ENCODE results near the gene CD44. TPM values are rescaled to one million over a fixed set of nuclear protein-coding genes. Genes with fewer than 3 reads are reported as not detected.

Gene CD44
- total RNA-seq, 1 experiment from 2014 or later: 6.1 TPM

DNA sequence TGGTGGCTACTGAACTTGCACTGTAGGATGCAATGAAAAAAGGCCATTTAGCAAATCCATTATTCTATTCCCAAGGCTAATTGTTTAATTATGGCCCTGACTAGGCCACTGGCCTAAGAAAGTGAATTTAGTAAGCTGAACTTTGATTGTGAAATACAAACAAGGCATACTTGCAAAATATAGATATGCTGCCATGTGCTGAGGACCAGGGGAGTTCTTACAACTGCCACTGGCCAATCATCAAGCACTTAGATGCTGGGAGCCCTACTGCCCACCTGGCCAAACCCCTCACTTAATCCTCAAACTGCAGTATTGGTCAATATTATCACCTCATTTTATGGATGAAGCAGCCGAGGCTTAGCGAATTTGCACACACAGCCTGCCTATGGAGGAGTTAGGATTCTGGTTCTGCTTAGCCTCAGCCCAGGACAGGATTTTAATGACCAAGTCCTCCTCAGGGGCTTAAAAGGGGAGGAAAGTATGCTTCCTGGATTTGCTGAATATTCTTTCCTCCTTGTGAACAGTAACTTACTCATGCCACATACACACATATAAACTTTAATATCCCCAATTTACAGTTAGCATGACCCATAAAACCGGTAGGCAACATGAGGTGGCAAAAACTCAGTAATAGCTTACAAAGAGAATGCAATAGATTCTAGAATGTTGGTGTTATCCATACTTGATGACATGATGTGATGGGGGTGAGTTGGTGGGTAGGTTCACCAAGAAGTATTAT lies 39.3 kb downstream of the CD44 start:
- no peaks in the 10 kb centered on the region for H3K27me3 Mint-ChIP-seq (ENCODE audit: low read depth)
- H3K14ac ChIP-seq (ENCODE audit: insufficient read depth, low read length): no peak overlapping the region
- H2BK15ac ChIP-seq (ENCODE audit: low read depth, low read length): no peak overlapping the region
- no peaks in the 10 kb centered on the region for H3K23me2 ChIP-seq (ENCODE audit: insufficient read length, low read depth, low read length, poor library complexity, severe bottlenecking)
- H3K79me2 ChIP-seq (ENCODE audit: insufficient read depth, low read length): no peaks in the 10 kb centered on the region
- no peak overlapping the region for H3K4ac ChIP-seq (ENCODE audit: low read depth, low read length)
- H3K4me1 ChIP-seq (ENCODE audit: insufficient read depth, low read length): peaks cover 17% of the 10 kb centered on the region; the same call in 1 of the 2 replicates
- H3K4me3 Mint-ChIP-seq: no peak overlapping the region
- no peak overlapping the region for H3K27ac ChIP-seq (ENCODE audit: insufficient read length, low read depth, low read length)
- H3K18ac ChIP-seq (ENCODE audit: insufficient read length, low read depth, low read length): no peak overlapping the region
- H3K36me3 Mint-ChIP-seq (ENCODE audit: insufficient read depth in 1 of 3, low read depth in 3 of 3): no peaks in the 10 kb centered on the region
- no peak overlapping the region for H2AFZ ChIP-seq (ENCODE audit: low read length)
- H4K5ac ChIP-seq (ENCODE audit: insufficient read length, low read depth, low read length): no peak overlapping the region
- H3K4me1 Mint-ChIP-seq: peaks cover 37 to 39% of the 10 kb centered on the region in 2 experiments
- no peak overlapping the region for H2BK5ac ChIP-seq (ENCODE audit: insufficient read length, low read length)
- H3K79me1 ChIP-seq (ENCODE audit: insufficient read depth, low read depth, low read length, poor library complexity, severe bottlenecking): no peaks in the 10 kb centered on the region
- H3K27me3 ChIP-seq (ENCODE audit: insufficient read depth, low read length): no peaks in the 10 kb centered on the region
- no peaks in the 10 kb centered on the region for H3K9me3 ChIP-seq (ENCODE audit: control insufficient read depth, low read depth, low read length)
- H4K8ac ChIP-seq (replicated peaks; ENCODE audit: insufficient read length, low read depth, low read length): no peak overlapping the region
- no peak overlapping the region for H3T11ph ChIP-seq (ENCODE audit: low read length)
- H3K9me3 Mint-ChIP-seq: no peaks in the 10 kb centered on the region; a peak in 1 of 5 replicates
- H3K23ac ChIP-seq (ENCODE audit: insufficient read length, low read depth, low read length): no peak overlapping the region
- no peak for DNase-seq
- H2BK20ac ChIP-seq (ENCODE audit: low read depth, low read length, poor library complexity, severe bottlenecking): no peak overlapping the region
- H3K4me2 ChIP-seq (ENCODE audit: insufficient read depth, insufficient read length, low read length): no peak overlapping the region
- TF ChIP-seq, protein P1, sequence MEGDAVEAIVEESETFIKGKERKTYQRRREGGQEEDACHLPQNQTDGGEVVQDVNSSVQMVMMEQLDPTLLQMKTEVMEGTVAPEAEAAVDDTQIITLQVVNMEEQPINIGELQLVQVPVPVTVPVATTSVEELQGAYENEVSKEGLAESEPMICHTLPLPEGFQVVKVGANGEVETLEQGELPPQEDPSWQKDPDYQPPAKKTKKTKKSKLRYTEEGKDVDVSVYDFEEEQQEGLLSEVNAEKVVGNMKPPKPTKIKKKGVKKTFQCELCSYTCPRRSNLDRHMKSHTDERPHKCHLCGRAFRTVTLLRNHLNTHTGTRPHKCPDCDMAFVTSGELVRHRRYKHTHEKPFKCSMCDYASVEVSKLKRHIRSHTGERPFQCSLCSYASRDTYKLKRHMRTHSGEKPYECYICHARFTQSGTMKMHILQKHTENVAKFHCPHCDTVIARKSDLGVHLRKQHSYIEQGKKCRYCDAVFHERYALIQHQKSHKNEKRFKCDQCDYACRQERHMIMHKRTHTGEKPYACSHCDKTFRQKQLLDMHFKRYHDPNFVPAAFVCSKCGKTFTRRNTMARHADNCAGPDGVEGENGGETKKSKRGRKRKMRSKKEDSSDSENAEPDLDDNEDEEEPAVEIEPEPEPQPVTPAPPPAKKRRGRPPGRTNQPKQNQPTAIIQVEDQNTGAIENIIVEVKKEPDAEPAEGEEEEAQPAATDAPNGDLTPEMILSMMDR (conservative IDR thresholded peaks at IDR 0.05): no peak
- H3K9ac ChIP-seq (ENCODE audit: extremely low read depth, insufficient read length, low read length): no peak overlapping the region
- WGBS (ENCODE audit: extremely low coverage, insufficient read length, low lambda C conversion rate): no CpG with 5 or more reads among the region's 3 CpGs
- H3K56ac ChIP-seq (ENCODE audit: insufficient read length, low read depth, low read length): no peak overlapping the region
- no peak overlapping the region for H2BK12ac ChIP-seq (ENCODE audit: insufficient read length, low read depth, low read length)
- H2AK5ac ChIP-seq (ENCODE audit: insufficient read length, low read length): no peak overlapping the region
- H3K27ac Mint-ChIP-seq: no peak overlapping the region; a peak in 1 of 7 replicates
- H4K20me1 ChIP-seq (ENCODE audit: control insufficient read depth, insufficient read depth, insufficient read length): no peaks in the 10 kb centered on the region
- no peak overlapping the region for H2BK120ac ChIP-seq (ENCODE audit: low read depth, low read length, poor library complexity, severe bottlenecking)
- no peak overlapping the region for H4K91ac ChIP-seq (ENCODE audit: insufficient read length, low read depth, low read length)
